A673 (cell line): ENCODE data around the gene KLRF2.

Experiments
- CTCF ChIP-seq: fragments of 300-800, 200-600 bp; sonication (generic); conservative IDR thresholded peaks from 2 replicates; pipeline ENCODE4 v1.5.1; 2017; ENCODE audit warnings: low read depth, mild to moderate bottlenecking, antibody characterized with exemption, low read length, moderate library complexity, mixed read lengths
- EZH2 ChIP-seq: fragments of 200-600 bp; sonication (generic); IDR thresholded peaks from 2 replicates; pipeline ENCODE4 v1.6.1; 2017; ENCODE audit warnings: borderline replicate concordance, low read depth, mild to moderate bottlenecking, mixed read lengths, antibody characterized with exemption, low read length; ENCODE audit not compliant: poor library complexity, severe bottlenecking

- no peak for TF ChIP-seq CTCF
- no peak for TF ChIP-seq EZH2
Observed at GRCh38 chr12:9943240-9943639, 62.0 kb downstream of the KLRF2 start.
